Thyroid gland (tissue), 4 donors: ENCODE data around the gene ANKRD39.

Source experiments
- POLR2A ChIP-seq, 2 donors: fragments of 450-650 bp; IDR thresholded peaks; one replicate each; pipeline ENCODE4 v1.6.1; 2017; ENCODE audit warnings: antibody characterized with exemption in 2 of 2, mild to moderate bottlenecking in 2 of 2, moderate library complexity in 1 of 2
- TF ChIP-seq, protein P1 (sequence below), 6 experiments: fragments of 200-600 bp in 3 of 6; fragments of 450-650 bp in 3 of 6; sonication (generic) in 3 of 6; IDR thresholded peaks; one replicate each; pipeline ENCODE4 v1.5.1; 2016 to 2019; ENCODE audit warnings: antibody characterized with exemption in 6 of 6, mild to moderate bottlenecking in 2 of 6, inconsistent platforms in 1 of 6, moderate library complexity in 1 of 6

DNA sequence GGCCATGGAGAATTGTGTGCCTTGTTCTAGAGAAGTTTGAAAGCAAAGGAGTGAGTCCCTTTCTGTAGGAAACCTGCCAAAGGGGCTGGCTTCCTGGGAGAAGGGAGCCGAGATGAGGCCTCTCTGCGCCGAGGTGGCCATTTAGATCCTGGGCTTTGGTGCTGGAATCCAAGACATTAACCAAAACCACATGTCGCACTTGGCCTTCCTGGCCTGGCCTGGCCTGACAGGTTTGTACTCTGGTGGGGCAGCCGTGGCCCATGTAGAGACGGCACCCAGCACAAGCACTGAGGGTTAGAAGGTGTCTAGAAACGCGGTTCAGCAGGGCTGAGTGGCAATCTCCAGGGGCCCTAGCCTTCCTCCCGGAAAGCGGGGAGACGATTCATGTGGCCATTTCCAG is 34.6 kb downstream of the ANKRD39 start:
- TF ChIP-seq, protein P1, sequence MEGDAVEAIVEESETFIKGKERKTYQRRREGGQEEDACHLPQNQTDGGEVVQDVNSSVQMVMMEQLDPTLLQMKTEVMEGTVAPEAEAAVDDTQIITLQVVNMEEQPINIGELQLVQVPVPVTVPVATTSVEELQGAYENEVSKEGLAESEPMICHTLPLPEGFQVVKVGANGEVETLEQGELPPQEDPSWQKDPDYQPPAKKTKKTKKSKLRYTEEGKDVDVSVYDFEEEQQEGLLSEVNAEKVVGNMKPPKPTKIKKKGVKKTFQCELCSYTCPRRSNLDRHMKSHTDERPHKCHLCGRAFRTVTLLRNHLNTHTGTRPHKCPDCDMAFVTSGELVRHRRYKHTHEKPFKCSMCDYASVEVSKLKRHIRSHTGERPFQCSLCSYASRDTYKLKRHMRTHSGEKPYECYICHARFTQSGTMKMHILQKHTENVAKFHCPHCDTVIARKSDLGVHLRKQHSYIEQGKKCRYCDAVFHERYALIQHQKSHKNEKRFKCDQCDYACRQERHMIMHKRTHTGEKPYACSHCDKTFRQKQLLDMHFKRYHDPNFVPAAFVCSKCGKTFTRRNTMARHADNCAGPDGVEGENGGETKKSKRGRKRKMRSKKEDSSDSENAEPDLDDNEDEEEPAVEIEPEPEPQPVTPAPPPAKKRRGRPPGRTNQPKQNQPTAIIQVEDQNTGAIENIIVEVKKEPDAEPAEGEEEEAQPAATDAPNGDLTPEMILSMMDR (IDR thresholded peaks at IDR 0.05), result no peak
- TF ChIP-seq POLR2A (IDR thresholded peaks at IDR 0.05), result no peak
